HG02571 (cell line): Measurements from ENCODE around the gene NFASC.

Source experiments
- ATAC-seq: cut with Tn5 transposase; IDR thresholded peaks from one replicate; pipeline ENCODE4 v1.9.1; 2021; ENCODE audit warnings: mild to moderate bottlenecking, moderate library complexity; ENCODE audit not compliant: unreplicated experiment

Gene NFASC

DNA sequence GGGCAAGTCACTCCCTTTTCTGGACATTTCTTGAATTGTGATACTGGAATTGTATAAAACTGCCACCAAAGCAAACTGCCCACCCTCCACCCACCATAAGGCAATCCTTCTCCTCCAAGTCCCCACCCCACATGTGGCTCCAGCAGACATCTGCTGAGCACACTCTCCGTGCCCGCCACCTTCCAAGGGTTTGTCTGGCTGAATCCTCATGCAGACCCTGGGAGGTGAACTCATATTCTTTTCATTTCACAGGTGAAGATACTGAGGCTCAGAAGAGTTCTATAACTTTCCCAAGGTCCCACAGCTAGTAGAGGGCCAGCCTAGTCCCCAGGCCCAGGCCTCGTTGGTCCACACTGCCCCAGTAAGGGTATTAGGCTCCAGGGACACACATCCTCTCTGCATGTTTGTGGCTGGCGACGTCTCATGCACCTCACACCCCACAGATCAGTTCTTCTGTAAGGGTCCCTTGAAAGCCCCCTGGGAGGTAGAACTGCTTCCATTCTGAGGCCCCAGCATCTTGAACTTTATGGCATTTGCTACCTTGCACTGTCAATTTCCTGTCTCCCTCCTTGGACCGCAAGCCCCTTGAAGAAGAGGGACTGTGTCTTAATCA, 186.4 kb downstream of the NFASC start:
- no peak for ATAC-seq

DNA sequence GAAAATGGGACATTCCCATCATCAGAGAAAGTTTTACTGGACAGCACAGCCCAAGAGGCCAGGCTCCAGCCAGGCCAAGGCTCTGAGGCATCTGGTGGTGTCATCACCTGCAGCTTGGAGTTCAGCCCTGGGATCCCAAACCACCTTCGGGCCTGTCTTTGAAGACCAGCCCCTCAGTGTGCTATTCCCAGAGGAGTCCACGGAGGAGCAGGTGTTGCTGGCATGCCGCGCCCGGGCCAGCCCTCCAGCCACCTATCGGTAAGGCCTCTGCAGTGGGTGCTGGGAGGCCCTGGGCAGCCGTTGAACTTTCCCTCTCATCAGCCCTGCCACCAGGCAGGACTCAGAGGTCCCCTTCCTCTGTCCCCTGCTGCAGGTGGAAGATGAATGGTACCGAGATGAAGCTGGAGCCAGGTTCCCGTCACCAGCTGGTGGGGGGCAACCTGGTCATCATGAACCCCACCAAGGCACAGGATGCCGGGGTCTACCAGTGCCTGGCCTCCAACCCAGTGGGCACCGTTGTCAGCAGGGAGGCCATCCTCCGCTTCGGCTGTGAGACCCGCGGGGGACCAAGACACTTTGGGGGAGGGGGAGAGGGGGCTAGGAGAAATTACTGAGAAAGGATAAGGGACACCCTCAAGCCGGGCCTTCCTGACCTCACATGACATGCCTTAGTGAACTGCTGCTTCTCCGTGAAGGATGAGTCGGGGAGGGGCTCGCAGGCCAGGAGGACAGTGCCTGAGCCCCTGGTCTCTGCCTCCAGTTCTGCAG, 187.3 kb downstream of the NFASC start:
- ATAC-seq: no peak

DNA sequence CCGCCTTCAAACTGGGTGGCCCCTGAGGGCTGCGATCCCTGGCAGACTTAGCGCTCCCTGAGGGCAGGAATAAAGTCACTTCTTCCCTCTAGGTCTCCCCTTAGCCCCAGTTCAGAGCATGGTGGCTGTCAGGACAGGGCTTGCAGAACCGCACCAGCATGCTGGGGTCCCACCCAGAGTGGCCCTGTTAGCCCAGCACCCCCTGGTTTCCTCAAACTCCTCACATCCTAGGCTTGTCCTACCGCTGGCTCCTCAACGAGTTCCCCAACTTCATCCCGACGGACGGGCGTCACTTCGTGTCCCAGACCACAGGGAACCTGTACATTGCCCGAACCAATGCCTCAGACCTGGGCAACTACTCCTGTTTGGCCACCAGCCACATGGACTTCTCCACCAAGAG, 188.2 kb downstream of the NFASC start:
- ATAC-seq: no peak

DNA sequence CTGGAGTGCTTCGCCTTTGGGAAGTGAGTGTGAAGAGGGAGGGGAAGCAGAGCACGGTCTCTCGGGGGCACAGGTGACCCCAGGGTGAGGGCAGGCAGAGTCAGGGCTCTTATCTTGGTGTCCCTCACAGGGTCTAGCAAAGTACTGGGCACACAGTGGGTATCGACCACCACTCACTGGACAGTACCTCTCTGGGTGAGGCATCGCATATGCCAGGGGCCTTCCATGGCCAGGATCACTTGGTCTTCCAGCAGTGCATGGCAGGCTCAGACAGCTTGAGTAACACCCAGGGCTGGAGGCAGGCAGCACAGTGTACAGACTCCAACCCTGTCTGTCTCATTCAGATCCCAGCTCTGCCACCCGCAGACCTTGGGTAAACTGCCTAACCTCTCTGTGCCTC, 189.0 kb downstream of the NFASC start:
- no peak for ATAC-seq

DNA sequence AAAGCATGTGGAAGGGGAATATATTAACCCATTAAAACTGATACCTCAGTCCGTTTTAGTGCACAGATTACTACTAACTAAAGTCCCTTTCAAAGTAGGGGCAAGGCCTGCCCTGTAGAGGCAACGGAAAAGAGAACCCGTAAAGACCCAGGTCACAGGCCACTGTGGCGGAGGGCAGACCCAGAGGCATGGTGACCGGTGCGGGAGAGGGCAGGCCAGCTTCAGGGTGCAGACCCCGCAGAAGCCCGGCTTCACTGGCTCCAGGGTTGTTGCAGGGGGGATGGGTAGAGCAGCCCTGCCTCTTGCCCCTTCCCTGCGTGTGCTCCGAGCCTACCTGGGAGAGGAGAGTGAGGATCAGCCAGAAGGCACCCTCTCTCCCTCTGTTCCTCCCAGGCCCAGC, 190.1 kb downstream of the NFASC start:
- no peak for ATAC-seq

DNA sequence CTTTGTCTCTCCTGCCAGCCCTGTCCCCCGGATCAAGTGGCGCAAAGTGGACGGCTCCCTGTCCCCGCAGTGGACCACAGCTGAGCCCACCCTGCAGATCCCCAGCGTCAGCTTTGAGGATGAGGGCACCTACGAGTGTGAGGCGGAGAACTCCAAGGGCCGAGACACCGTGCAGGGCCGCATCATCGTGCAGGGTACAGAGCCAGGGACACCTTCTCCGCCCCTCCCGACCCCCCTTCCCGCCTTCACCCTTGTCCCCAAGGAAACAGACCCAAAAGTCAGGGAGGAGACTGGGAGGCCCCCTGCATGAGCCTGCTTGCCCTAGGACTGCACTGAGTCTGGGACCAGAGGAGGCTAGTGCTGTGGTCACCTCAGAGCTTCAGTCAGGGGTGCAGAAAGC, 190.6 kb downstream of the NFASC start:
- ATAC-seq: no peak

DNA sequence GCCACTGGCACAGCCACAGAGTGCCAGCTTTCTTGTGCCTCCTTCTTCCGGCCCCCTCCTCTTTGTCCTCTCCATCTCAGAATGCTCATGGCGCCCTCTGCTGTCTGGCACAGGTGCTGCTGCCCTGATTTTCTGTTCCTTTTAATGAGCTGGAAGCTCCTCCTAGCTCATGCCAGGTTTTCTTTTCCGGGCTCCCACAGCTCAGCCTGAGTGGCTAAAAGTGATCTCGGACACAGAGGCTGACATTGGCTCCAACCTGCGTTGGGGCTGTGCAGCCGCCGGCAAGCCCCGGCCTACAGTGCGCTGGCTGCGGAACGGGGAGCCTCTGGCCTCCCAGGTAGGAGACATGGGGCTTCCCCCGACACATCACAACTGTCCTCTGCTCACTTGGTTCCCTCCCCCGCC, 191.0 kb downstream of the NFASC start:
- ATAC-seq: no peak

DNA sequence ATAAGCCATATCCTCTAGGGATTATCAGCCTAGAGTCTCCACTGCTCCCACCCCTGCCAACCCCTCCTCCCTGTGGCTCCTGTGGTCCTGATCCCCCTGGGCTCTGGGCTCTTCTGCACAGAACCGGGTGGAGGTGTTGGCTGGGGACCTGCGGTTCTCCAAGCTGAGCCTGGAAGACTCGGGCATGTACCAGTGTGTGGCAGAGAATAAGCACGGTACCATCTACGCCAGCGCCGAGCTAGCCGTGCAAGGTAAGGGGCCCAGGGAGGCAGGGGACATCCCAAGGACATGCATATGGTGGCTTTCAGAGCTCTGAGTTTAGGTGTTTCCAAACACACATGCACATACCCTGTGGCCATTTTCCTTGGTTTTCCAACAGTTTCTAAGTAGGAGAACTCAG, 191.7 kb downstream of the NFASC start:
- no peak for ATAC-seq

DNA sequence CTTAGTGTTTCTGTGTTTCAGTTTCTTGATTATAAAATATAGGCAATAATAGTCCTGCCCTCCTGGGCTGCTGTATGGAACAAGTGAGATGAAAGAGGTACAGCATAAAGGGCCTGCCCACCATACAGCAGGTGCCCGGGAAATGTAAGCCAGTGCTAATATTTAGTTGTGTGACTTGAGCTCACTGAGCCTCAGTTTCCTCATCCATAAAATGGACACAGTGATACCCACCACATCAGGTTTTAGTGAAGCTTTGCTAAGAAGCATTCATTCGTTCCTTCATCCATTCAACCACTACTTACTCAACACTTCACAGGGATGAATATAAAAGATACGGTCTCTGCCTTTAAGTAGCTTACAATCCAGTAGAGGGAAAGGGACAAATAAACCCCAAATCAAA, 192.2 kb downstream of the NFASC start:
- no peak for ATAC-seq

DNA sequence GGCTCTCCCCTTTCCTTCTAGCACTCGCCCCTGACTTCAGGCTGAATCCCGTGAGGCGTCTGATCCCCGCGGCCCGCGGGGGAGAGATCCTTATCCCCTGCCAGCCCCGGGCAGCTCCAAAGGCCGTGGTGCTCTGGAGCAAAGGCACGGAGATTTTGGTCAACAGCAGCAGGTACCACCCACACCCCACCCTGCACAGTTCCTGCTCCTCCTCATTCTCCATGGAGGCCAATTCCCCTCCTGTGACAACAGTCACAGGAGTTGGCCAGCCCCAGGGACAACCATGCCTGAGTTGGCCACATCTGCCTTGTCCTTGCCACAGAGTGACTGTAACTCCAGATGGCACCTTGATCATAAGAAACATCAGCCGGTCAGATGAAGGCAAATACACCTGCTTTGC, 193.6 kb downstream of the NFASC start:
- no peak for ATAC-seq

DNA sequence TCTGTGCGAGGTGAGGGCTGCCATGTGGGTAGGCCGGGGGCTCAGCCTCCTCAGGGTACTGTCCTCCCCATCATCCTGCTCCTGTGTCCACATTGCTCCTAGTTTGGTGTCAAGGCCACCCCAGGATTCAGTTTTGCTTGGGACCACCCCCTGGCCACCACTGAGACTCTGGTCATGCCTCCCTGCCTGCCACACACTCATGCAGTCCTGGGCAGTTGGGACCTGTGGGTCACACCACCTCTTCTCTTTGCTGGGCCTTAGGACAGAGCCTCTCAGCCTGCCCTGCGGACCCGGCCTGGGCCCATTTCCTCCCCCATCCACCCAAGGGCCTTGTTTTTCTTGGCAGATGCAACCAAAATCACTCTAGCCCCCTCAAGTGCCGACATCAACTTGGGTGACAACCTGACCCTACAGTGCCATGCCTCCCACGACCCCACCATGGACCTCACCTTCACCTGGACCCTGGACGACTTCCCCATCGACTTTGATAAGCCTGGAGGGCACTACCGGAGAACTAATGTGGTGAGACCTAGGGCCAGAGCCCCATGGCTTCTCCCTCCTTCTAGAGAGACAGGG, 194.2 kb downstream of the NFASC start:
- no peak for ATAC-seq

DNA sequence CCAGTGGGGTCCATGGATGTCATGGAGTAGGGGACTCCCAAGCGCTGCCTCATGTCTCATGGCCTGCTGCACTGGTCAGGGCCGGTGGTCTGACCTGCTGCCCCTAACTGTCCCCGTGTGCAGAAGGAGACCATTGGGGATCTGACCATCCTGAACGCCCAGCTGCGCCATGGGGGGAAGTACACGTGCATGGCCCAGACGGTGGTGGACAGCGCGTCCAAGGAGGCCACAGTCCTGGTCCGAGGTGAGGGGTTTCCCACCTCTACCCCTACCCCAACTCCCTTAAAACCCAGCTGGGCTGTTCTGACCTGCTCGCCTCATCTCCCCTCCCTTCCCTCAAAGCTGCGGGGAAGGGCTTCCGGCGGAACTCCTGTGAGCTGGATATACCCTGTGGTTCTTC, 195.0 kb downstream of the NFASC start:
- no peak for ATAC-seq

DNA sequence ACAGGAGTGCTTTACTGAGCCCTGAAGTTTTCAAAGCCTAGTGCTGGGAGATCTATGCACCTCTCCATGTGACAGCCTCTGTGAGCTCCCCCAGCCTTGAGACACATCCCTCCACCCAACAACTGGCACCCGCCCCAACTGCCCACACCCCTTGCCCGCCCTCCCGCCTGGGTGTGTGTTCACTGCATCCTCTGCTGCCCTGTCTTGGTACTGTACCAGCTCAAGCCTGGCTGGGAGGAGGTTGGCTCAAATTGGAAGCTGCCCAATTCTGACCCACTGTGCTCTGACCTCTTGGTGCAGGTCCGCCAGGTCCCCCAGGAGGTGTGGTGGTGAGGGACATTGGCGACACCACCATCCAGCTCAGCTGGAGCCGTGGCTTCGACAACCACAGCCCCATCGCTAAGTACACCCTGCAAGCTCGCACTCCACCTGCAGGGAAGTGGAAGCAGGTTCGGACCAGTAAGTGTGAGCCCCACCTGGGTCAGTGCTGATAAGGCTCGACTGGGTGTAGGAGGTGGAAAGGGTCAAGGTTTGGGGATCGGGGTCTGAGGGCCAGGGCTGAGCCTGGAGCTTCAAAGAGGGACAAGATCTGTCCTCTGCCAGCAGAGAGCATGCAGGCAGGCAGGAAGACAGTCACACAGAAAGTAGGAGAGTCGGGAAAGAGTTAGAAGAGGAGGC, 195.6 kb downstream of the NFASC start:
- ATAC-seq: no peak

DNA sequence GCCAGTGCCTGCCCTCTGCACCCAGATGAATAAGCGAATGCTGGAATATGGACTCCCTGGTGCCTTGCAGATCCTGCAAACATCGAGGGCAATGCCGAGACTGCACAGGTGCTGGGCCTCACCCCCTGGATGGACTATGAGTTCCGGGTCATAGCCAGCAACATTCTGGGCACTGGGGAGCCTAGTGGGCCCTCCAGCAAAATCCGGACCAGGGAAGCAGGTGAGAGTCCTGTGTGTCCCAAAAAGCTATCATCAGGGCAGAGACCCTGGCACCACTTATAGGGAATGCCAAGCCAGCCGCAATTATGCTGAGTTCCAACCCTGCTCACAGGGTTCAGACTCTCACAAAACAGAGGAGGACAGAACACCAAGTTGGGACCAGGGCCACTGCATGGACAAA, 196.4 kb downstream of the NFASC start:
- ATAC-seq: no peak

DNA sequence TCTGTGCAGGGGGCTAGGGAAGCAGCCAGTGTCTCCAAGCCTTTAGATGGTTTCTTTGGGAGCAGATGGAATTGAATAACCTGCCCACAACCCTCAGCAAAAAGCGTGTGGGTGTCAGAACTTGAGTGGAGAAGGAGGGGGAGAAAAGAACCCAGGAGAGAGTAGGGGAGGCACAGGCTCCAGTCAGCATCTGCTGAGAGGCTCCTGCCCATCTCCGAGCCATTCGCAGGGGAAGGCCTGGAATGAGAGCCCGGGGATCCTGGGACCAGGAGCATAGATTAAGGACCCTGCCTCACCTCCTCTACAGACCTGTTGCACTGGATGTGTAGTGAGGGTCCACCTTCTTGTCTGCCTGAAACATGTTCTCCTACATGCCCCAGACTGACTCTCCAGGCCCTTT, 197.3 kb downstream of the NFASC start:
- no peak for ATAC-seq

DNA sequence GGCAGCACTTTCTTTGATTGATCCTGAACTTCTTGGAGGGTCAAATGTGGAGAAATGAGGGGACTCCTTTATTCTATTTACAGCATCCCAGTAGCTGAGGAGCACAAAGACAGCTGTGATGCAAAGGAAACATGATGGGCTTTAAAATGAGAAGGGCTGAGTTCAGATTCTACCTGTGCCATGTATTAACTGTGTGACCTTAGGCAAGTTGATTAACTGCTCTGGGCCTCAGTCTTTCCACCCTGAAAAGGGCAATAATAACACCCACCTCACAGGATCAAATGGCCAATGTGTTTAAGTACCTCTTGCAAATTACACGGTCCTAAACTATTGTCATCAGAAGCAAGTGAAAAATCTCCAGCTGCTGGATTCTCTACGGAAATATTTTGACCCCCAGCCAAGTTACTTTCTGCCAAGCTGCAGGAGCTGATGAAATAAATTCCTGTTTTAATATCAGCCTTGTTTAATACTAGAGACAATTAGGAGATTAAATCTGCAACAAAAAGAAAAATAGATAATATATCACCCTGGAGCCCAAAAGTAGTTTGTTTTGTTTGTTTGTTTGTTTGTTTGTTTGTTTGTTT, 197.9 kb downstream of the NFASC start:
- no peak for ATAC-seq

DNA sequence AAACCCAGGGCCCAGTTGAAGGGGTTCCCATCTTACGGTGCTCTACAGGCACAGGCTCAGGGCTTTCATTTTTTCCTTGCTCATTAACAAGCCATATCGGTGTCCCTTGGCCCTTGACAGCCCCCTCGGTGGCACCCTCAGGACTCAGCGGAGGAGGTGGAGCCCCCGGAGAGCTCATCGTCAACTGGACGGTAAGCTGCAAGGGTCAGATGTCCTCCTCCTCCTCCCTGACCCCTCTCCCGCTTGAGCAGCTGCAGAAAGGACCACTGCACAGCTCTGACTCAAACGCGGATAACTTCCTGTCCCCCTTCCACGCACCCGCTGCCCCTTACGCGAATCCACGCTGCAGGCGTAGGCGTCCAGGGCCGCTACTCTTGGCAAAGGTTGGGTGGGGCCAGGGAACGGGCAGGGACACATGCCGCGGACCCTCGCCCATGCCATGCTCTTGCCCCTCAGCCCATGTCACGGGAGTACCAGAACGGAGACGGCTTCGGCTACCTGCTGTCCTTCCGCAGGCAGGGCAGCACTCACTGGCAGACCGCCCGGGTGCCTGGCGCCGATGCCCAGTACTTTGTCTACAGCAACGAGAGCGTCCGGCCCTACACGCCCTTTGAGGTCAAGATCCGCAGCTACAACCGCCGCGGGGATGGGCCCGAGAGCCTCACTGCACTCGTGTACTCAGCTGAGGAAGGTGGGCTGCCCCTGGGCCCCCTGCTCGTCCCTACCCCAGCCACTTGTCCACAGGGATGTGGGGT, 198.9 kb downstream of the NFASC start:
- no peak for ATAC-seq

DNA sequence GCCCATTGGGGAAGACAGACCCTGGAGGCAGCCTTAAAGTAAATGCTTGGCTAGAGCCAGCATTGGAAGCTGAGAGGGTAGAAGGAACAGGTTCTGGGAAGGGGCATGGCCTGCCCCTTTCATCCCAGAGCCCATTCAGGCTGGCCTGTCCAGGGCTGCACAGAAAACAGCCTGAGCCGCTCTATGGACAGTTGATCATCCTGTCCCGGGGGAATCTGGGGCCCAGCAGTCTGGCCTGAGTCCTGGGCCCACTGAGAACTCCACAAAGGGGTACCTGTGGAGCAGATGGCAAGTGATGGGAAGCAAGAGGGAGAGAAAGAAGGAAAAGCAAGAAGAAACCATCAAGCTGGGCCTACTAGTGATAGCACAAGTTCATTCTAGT, 200.4 kb downstream of the NFASC start:
- ATAC-seq: no peak

DNA sequence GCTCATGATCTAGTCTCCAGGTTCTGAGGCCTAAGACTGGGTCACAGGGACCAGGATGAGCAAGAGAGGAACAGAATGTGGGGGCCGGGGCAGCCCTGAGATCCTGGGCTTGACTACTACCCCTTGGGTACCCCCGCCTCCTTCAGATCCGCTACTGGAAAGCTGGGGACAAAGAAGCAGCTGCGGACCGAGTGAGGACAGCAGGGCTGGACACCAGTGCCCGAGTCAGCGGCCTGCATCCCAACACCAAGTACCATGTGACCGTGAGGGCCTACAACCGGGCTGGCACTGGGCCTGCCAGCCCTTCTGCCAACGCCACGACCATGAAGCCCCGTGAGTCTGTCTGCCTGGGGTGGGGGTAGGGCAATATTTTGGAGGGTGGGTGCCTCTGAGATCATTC, 201.1 kb downstream of the NFASC start:
- no peak for ATAC-seq

DNA sequence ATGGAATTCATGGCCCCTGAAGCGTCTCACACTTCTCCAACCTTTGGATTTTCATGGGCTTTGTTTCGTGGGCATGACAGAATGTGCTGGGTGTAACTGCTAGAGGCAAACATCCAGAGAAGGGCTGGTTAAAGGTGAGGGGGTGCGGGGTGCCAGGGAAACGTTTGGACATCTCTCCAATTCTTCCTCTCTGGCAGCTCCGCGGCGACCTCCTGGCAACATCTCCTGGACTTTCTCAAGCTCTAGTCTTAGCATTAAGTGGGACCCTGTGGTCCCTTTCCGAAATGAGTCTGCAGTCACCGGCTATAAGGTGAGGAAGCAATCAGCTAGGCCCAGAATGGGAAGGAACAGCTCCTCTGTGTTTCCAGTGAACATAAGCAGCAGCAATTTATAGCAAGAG, 201.6 kb downstream of the NFASC start:
- no peak for ATAC-seq
